Liver (tissue), 9 donors: Measurements from ENCODE around the gene CDC37L1. TPM values are rescaled to one million over a fixed set of nuclear protein-coding genes. Genes with fewer than 3 reads are reported as not detected.

Experiments used
- DNase-seq: peaks from one replicate; pipeline ENCODE4 v3.0.0-alpha.2; 2017; ENCODE audit warnings: low spot score
- H3K27ac ChIP-seq, 2 donors: one replicate each; pipeline ENCODE4 v1.7.0; 2013; ENCODE audit warnings: inconsistent platforms in 2 of 2, low read length in 2 of 2, control low read depth in 1 of 2, low read depth in 1 of 2, mild to moderate bottlenecking in 1 of 2
- H3K27me3 ChIP-seq, 4 donors: one replicate each; pipeline versions ENCODE4 v1.6.1 to v1.7.0; 2013; ENCODE audit warnings: low read length in 3 of 4, inconsistent platforms in 1 of 4, mild to moderate bottlenecking in 1 of 4, moderate library complexity in 1 of 4; ENCODE audit not compliant: control insufficient read depth in 4 of 4, insufficient read depth in 4 of 4
- H3K36me3 ChIP-seq, 4 donors: one replicate each; pipeline versions ENCODE4 v1.6.1 to v1.7.0; 2013; ENCODE audit warnings: low read length in 3 of 4, mild to moderate bottlenecking in 3 of 4, low read depth in 1 of 4, moderate library complexity in 1 of 4; ENCODE audit not compliant: control insufficient read depth in 4 of 4, insufficient read depth in 3 of 4
- H3K4me1 ChIP-seq, 4 donors: one replicate each; pipeline versions ENCODE4 v1.6.1 to v1.7.0; 2013; ENCODE audit warnings: low read length in 3 of 4, mild to moderate bottlenecking in 3 of 4, moderate library complexity in 1 of 4; ENCODE audit not compliant: control insufficient read depth in 4 of 4, insufficient read depth in 4 of 4
- H3K4me3 ChIP-seq, 3 donors: one replicate each; pipeline versions ENCODE4 v1.6.1 to v1.7.0; 2013; ENCODE audit warnings: low read length in 3 of 3, control low read depth in 1 of 3, low read depth in 1 of 3, mild to moderate bottlenecking in 1 of 3
- H3K9ac ChIP-seq, 2 donors: one replicate each; pipeline ENCODE4 v1.7.0; 2013; ENCODE audit warnings: low read length in 2 of 2, mild to moderate bottlenecking in 2 of 2, moderate library complexity in 2 of 2, control low read depth in 1 of 2, low read depth in 1 of 2
- H3K9me3 ChIP-seq, 4 donors: one replicate each; pipeline versions ENCODE4 v1.6.1 to v1.7.0; 2013; ENCODE audit warnings: low read length in 3 of 4; ENCODE audit not compliant: control insufficient read depth in 4 of 4
- ATF3 ChIP-seq: IDR thresholded peaks from 2 replicates; pipeline ENCODE4 v1.6.1; 2016; ENCODE audit warnings: antibody characterized with exemption
- CTCF ChIP-seq: fragments of 150-350 bp; IDR thresholded peaks from 2 replicates; pipeline ENCODE4 v1.5.1; 2017; ENCODE audit warnings: improper control_type of control experiment, low read depth, low read length; ENCODE audit not compliant: missing input control
- EGR1 ChIP-seq, 2 donors: IDR thresholded peaks; 2 replicates each; pipeline ENCODE4 v1.6.1; 2016 to 2018; ENCODE audit warnings: antibody characterized with exemption in 2 of 2, low read depth in 2 of 2
- FOXA1 ChIP-seq: IDR thresholded peaks from 2 replicates; pipeline ENCODE4 v1.6.1; 2016; ENCODE audit warnings: antibody characterized with exemption
- FOXA2 ChIP-seq: IDR thresholded peaks from 2 replicates; pipeline ENCODE4 v1.6.1; 2016; ENCODE audit warnings: antibody characterized with exemption
- GABPA ChIP-seq, 2 donors: IDR thresholded peaks in 1 of 2; conservative IDR thresholded peaks in 1 of 2; 2 replicates each; pipeline ENCODE4 v1.6.1; 2016; ENCODE audit warnings: antibody characterized with exemption in 2 of 2, mild to moderate bottlenecking in 1 of 2, moderate library complexity in 1 of 2
- HNF4A ChIP-seq, 2 donors: conservative IDR thresholded peaks; 2 replicates each; pipeline ENCODE4 v1.6.1; 2016; ENCODE audit warnings: antibody characterized with exemption in 2 of 2, mild to moderate bottlenecking in 2 of 2
- HNF4G ChIP-seq: IDR thresholded peaks from 2 replicates; pipeline ENCODE4 v1.6.1; 2016; ENCODE audit warnings: antibody characterized with exemption
- JUND ChIP-seq, 2 donors: IDR thresholded peaks; 2 replicates each; pipeline ENCODE4 v1.6.1; 2016; ENCODE audit warnings: antibody characterized with exemption in 2 of 2
- MAX ChIP-seq: IDR thresholded peaks from 2 replicates; pipeline ENCODE4 v1.6.1; 2016; ENCODE audit warnings: antibody characterized with exemption
- NR2F2 ChIP-seq: IDR thresholded peaks from 2 replicates; pipeline ENCODE4 v1.6.1; 2016; ENCODE audit warnings: antibody characterized with exemption
- RAD21 ChIP-seq, 2 donors: IDR thresholded peaks; 2 replicates each; pipeline ENCODE4 v1.6.1; 2016; ENCODE audit warnings: antibody characterized with exemption in 2 of 2, mild to moderate bottlenecking in 2 of 2
- REST ChIP-seq: IDR thresholded peaks from 2 replicates; pipeline ENCODE4 v1.6.1; 2016; ENCODE audit warnings: antibody characterized with exemption, mild to moderate bottlenecking
- RXRA ChIP-seq, 2 donors: IDR thresholded peaks; 2 replicates each; pipeline ENCODE4 v1.6.1; 2017 to 2018; ENCODE audit warnings: antibody characterized with exemption in 2 of 2, mild to moderate bottlenecking in 1 of 2
- SP1 ChIP-seq: IDR thresholded peaks from 2 replicates; pipeline ENCODE4 v1.6.1; 2018; ENCODE audit warnings: antibody characterized with exemption, mild to moderate bottlenecking
- TAF1 ChIP-seq: conservative IDR thresholded peaks from 2 replicates; pipeline ENCODE4 v1.6.1; 2016; ENCODE audit warnings: antibody characterized with exemption, mild to moderate bottlenecking
- YY1 ChIP-seq: IDR thresholded peaks from 2 replicates; pipeline ENCODE4 v1.6.1; 2016; ENCODE audit warnings: antibody characterized with exemption, mild to moderate bottlenecking
- ZBTB33 ChIP-seq: IDR thresholded peaks from 2 replicates; pipeline ENCODE4 v1.6.1; 2016; ENCODE audit warnings: antibody characterized with exemption
- whole genome bisulfite sequencing: extraction: QIAGEN DNeasy Blood & Tissue Kit; methylation state at CpG from one replicate; pipeline ENCODE4 v1.1.7; 2013; 5-methylcytosine and 5-hydroxymethylcytosine counted together
- polyA plus RNA-seq, 2 donors: library from polyadenylated mRNA; stranded (reverse) in 1 of 2; unstranded in 1 of 2; fragments of 200-250 nt in 1 of 2; fragments of >200 nt in 1 of 2; fragmentation: Nextera tagmentation in 1 of 2; extraction: Ambion mirVana in 1 of 2; gene quantifications; one replicate each; pipeline versions ENCODE4 v1.2.1 to v1.2.3, GENCODE V29; 2013 to 2015
- total RNA-seq, 2 donors: library from RNA; depleted of rRNA; stranded (reverse); fragments of >200 nt; gene quantifications; one replicate each; pipeline ENCODE4 v1.2.3, GENCODE V29; 2014
- donor health status: healthy.
- donor health status: healthy.
- donor health status: healthy.
- donor health status: healthy.
- donor health status: healthy.

The CDC37L1 gene
- total and polyA plus RNA-seq, 4 donors: 11.3 to 32.8 (median 19.4) TPM

- Histone ChIP-seq H3K4me1 (no peaks in the 10 kb centered on the region), H3K36me3 (peaks cover 13 to 76% (median 51%) of the 10 kb centered on the region in 4 donors), H3K27me3 (no peaks in the 10 kb centered on the region), H3K4me3 (no peak overlapping the region), H3K9ac (no peak overlapping the region), H3K27ac (no peak overlapping the region), H3K9me3 (no peaks in the 10 kb centered on the region)
- no peak for DNase-seq
- TF ChIP-seq GABPA (IDR thresholded peaks at IDR 0.05 in 1 of 2, conservative IDR thresholded peaks at IDR 0.05 in 1 of 2): no peak
- no peak for TF ChIP-seq JUND (IDR thresholded peaks at IDR 0.05)
- no peak for TF ChIP-seq CTCF
- no peak for TF ChIP-seq RXRA (IDR thresholded peaks at IDR 0.05)
- TF ChIP-seq SP1: no peak
- TF ChIP-seq TAF1: no peak
- no peak for TF ChIP-seq HNF4A (conservative IDR thresholded peaks at IDR 0.05)
- TF ChIP-seq ATF3: no peak
- no peak for TF ChIP-seq EGR1 (IDR thresholded peaks at IDR 0.05; ENCODE audit: low read depth in 2 of 2)
- no peak for TF ChIP-seq RAD21 (IDR thresholded peaks at IDR 0.05)
- no peak for TF ChIP-seq REST
- TF ChIP-seq MAX: no peak
- no peak for TF ChIP-seq YY1
- TF ChIP-seq NR2F2: no peak
- no peak for TF ChIP-seq ZBTB33
- no peak for TF ChIP-seq FOXA2
- TF ChIP-seq HNF4G: no peak
- TF ChIP-seq FOXA1: no peak
- 74% methylated on average over 7 of the region's 7 CpGs for WGBS
Observed at GRCh38 chr9:4713849-4714248, 34.5 kb downstream of the CDC37L1 start.
